Erythroblast (primary cell): Measurements from ENCODE around the gene ZFYVE28.

Source experiments
- GATA1 ChIP-seq: IDR thresholded peaks from 2 replicates; pipeline ENCODE4 v1.6.1; 2011; ENCODE audit warnings: low read depth, mild to moderate bottlenecking, control low read depth, low read length, moderate library complexity
- POLR2A ChIP-seq: IDR thresholded peaks from 2 replicates; pipeline ENCODE4 v1.6.1; 2011; ENCODE audit warnings: mild to moderate bottlenecking, low read length

- no peak for TF ChIP-seq POLR2A
- TF ChIP-seq GATA1 = no peak
These were observed 28.5 kb upstream of the ZFYVE28 start for GRCh38 chr4:2446656-2447564.
